IMR-90 (cell line): ENCODE measurements around the gene ATG2A. TPM values are rescaled to one million over a fixed set of nuclear protein-coding genes. Genes with fewer than 3 reads are reported as not detected.

Experiments
- ATAC-seq: fragments of 200-7000 bp; cut with Tn5 transposase; 2 replicates; pipeline ENCODE4 v1.9.1; 2020; ENCODE audit warnings: low read depth, mild to moderate bottlenecking, moderate library complexity
- BruUV-seq: library from RNA; stranded (reverse); fragments of 400-500 nt; replicated peaks from 2 replicates; lab custom pipeline; 2021; lab: Mats Ljungman, UMichigan
- CTCF ChIA-PET: fragments of 300-600 bp; formaldehyde crosslinking; extraction: SDS; loops from one replicate; lab custom pipeline; 2021; ENCODE audit warnings: antibody characterized with exemption; lab: Yijun Ruan, JAX
- POLR2A ChIA-PET: fragments of 300-600 bp; sonication (Branson Sonifier 250); formaldehyde crosslinking; loops from one replicate; lab custom pipeline; 2022; ENCODE audit warnings: antibody characterized with exemption; ENCODE audit not compliant: unreplicated experiment; lab: Charles Lee
- DNase-seq: peaks from one replicate; pipeline ENCODE4 v3.0.0; 2013
- H2AFZ ChIP-seq: replicated peaks from 2 replicates; pipeline ENCODE3; 2013; ENCODE audit warnings: low read length, mild to moderate bottlenecking; ENCODE audit not compliant: poor library complexity
- H2AK5ac ChIP-seq: 2 replicates; pipeline ENCODE4 v1.6.1; 2013; ENCODE audit warnings: low read depth, low read length, inconsistent platforms
- H2AK9ac ChIP-seq: replicated peaks from 2 replicates; pipeline ENCODE3; 2013; ENCODE audit warnings: mild to moderate bottlenecking, low read depth, low read length, moderate library complexity; ENCODE audit not compliant: poor library complexity
- H2BK120ac ChIP-seq: 2 replicates; pipeline ENCODE4 v1.6.1; 2013; ENCODE audit warnings: low read depth, low read length, inconsistent platforms
- H2BK15ac ChIP-seq: 3 replicates; pipeline ENCODE4 v1.6.1; 2013; ENCODE audit warnings: low read depth, low read length, inconsistent platforms
- H2BK20ac ChIP-seq: 2 replicates; pipeline ENCODE4 v1.6.1; 2013; ENCODE audit warnings: low read depth, mild to moderate bottlenecking, inconsistent platforms, low read length, moderate library complexity
- H2BK5ac ChIP-seq: 2 replicates; pipeline ENCODE4 v1.6.1; 2013; ENCODE audit warnings: mild to moderate bottlenecking, low read depth, low read length, inconsistent platforms; ENCODE audit not compliant: poor library complexity, severe bottlenecking
- H3K14ac ChIP-seq: replicated peaks from 2 replicates; pipeline ENCODE4 v1.6.1; 2013; ENCODE audit warnings: low read depth, low read length, inconsistent platforms
- H3K18ac ChIP-seq: 2 replicates; pipeline ENCODE4 v1.6.1; 2013; ENCODE audit warnings: low read depth, low read length, control low read depth
- H3K23ac ChIP-seq: 2 replicates; pipeline ENCODE4 v1.6.1; 2013; ENCODE audit warnings: low read depth, low read length, inconsistent platforms
- H3K27ac ChIP-seq: 2 replicates; pipeline ENCODE4 v1.5.1; 2013; ENCODE audit warnings: mild to moderate bottlenecking, control low read depth, low read length; ENCODE audit not compliant: insufficient read depth
- H3K27me3 ChIP-seq: 2 replicates; pipeline ENCODE4 v1.6.1; 2013; ENCODE audit warnings: low read length; ENCODE audit not compliant: control insufficient read depth, insufficient read depth
- H3K36me3 ChIP-seq: 2 replicates; pipeline ENCODE4 v1.6.1; 2013; ENCODE audit warnings: low read length, mixed read lengths; ENCODE audit not compliant: control insufficient read depth, insufficient read depth
- H3K4ac ChIP-seq: 2 replicates; pipeline ENCODE4 v1.6.1; 2013; ENCODE audit warnings: low read depth, low read length, inconsistent platforms
- H3K4me1 ChIP-seq: 2 replicates; pipeline ENCODE4 v1.6.1; 2013; ENCODE audit warnings: low read length, mixed read lengths; ENCODE audit not compliant: control insufficient read depth, insufficient read depth
- H3K4me2 ChIP-seq: 2 replicates; pipeline ENCODE4 v1.6.1; 2013; ENCODE audit warnings: low read depth, mild to moderate bottlenecking, control low read depth, low read length, moderate library complexity
- H3K4me3 ChIP-seq: 2 replicates; pipeline ENCODE4 v1.5.1; 2013; ENCODE audit warnings: low read depth, mild to moderate bottlenecking, control low read depth, low read length, moderate library complexity; ENCODE audit not compliant: insufficient read depth
- H3K56ac ChIP-seq: 2 replicates; pipeline ENCODE4 v1.6.1; 2013; ENCODE audit warnings: low read length, inconsistent platforms; ENCODE audit not compliant: insufficient read depth; ENCODE audit errors: extremely low read depth
- H3K79me1 ChIP-seq, 2 experiments: 2 replicates each; pipeline ENCODE4 v1.6.1; 2013; ENCODE audit warnings: low read length in 2 of 2, inconsistent platforms in 1 of 2, low read depth in 1 of 2
- H3K9ac ChIP-seq: 2 replicates; pipeline ENCODE4 v1.6.1; 2013; ENCODE audit warnings: low read depth, low read length, control low read depth
- H3K9me1 ChIP-seq: 2 replicates; pipeline ENCODE4 v1.6.1; 2013; ENCODE audit warnings: low read length, inconsistent platforms; ENCODE audit not compliant: insufficient read depth
- H3K9me3 ChIP-seq: 2 replicates; pipeline ENCODE4 v1.6.1; 2013; ENCODE audit warnings: low read length; ENCODE audit not compliant: control insufficient read depth, insufficient read depth
- H4K20me1 ChIP-seq: 2 replicates; pipeline ENCODE4 v1.6.1; 2013; ENCODE audit warnings: low read length, inconsistent platforms; ENCODE audit not compliant: insufficient read depth
- H4K5ac ChIP-seq: 2 replicates; pipeline ENCODE4 v1.6.1; 2013; ENCODE audit warnings: mild to moderate bottlenecking, low read depth, low read length, control low read depth
- H4K8ac ChIP-seq, 2 experiments: 2 replicates each; pipeline ENCODE4 v1.6.1; 2013; ENCODE audit warnings: low read depth in 2 of 2, low read length in 2 of 2, control low read depth in 1 of 2, inconsistent platforms in 1 of 2
- H4K91ac ChIP-seq: 2 replicates; pipeline ENCODE4 v1.6.1; 2013; ENCODE audit warnings: low read depth, low read length, inconsistent platforms; ENCODE audit not compliant: insufficient read depth
- BHLHE40 ChIP-seq: fragments of 150-350 bp; IDR thresholded peaks from 2 replicates; pipeline ENCODE4 v1.6.1; 2016; ENCODE audit warnings: mild to moderate bottlenecking, low read depth, low read length
- CEBPB ChIP-seq: IDR thresholded peaks from 2 replicates; pipeline ENCODE4 v1.6.1; 2012; ENCODE audit warnings: low read depth, low read length, improper control_type of control experiment
- CTCF ChIP-seq: conservative IDR thresholded peaks from 2 replicates; pipeline ENCODE4 v1.5.1; 2012; ENCODE audit warnings: mild to moderate bottlenecking, low read depth, low read length, improper control_type of control experiment
- ELK1 ChIP-seq: fragments of 150-350 bp; IDR thresholded peaks from 2 replicates; pipeline ENCODE4 v1.6.1; 2016; ENCODE audit warnings: low read depth, mild to moderate bottlenecking, low read length, moderate library complexity, borderline replicate concordance
- MAZ ChIP-seq: IDR thresholded peaks from 2 replicates; pipeline ENCODE4 v1.6.1; 2012; ENCODE audit warnings: low read depth, mild to moderate bottlenecking, low read length, improper control_type of control experiment, moderate library complexity, borderline replicate concordance
- MXI1 ChIP-seq: IDR thresholded peaks from 2 replicates; pipeline ENCODE4 v1.6.1; 2012; ENCODE audit warnings: low read depth, mild to moderate bottlenecking, low read length, moderate library complexity, borderline replicate concordance
- NFE2L2 ChIP-seq: fragments of 150-350 bp; IDR thresholded peaks from 2 replicates; pipeline ENCODE4 v1.6.1; 2016; ENCODE audit warnings: low read depth, mild to moderate bottlenecking, low read length
- POLR2A ChIP-seq: IDR thresholded peaks from 2 replicates; pipeline ENCODE4 v1.6.1; 2012; ENCODE audit warnings: mild to moderate bottlenecking, low read depth, low read length
- RAD21 ChIP-seq: IDR thresholded peaks from 2 replicates; pipeline ENCODE4 v1.6.1; 2012; ENCODE audit warnings: low read length, improper control_type of control experiment
- RCOR1 ChIP-seq: IDR thresholded peaks from 2 replicates; pipeline ENCODE4 v1.6.1; 2012; ENCODE audit warnings: mild to moderate bottlenecking, low read length, improper control_type of control experiment; ENCODE audit not compliant: insufficient replicate concordance
- RFX5 ChIP-seq: IDR thresholded peaks from 2 replicates; pipeline ENCODE4 v1.8.0; 2012; ENCODE audit warnings: low read depth, mild to moderate bottlenecking, low read length, moderate library complexity
- SMC3 ChIP-seq: fragments of 150-350 bp; IDR thresholded peaks from 2 replicates; pipeline ENCODE4 v1.6.1; 2016; ENCODE audit warnings: low read depth, mild to moderate bottlenecking, antibody characterized with exemption, low read length, moderate library complexity
- WGBS, 2 experiments: methylation state at CpG; one replicate each; pipeline versions ENCODE4 v1.1.5 to v1.1.7; 2013; ENCODE audit warnings: missing lambda C conversion rate in 2 of 2; ENCODE audit not compliant: insufficient read length in 1 of 2; ENCODE audit errors: extremely low coverage in 2 of 2; 5-methylcytosine and 5-hydroxymethylcytosine counted together
- dilution Hi-C: fragments of 300-500 bp; cut with HindIII; formaldehyde crosslinking; loops from one replicate; pipeline ENCODE4 v1.14.3; 2018; ENCODE audit warnings: low sequenced_read_pairs; ENCODE audit not compliant: unreplicated experiment
- in situ Hi-C: fragments of 300-500 bp; cut with MboI; formaldehyde crosslinking; loops from 3 replicates; pipeline ENCODE4 v1.14.3; 2019; ENCODE audit warnings: low sequenced_read_pairs, inconsistent platforms, mixed read lengths
- intact Hi-C: fragments of 100-400 bp; cut with micrococcal nuclease; formaldehyde crosslinking; loops from 2 replicates; pipeline ENCODE4 v1.10.0; 2022
- polyA plus RNA-seq, 3 experiments: library from polyadenylated mRNA; depleted of rRNA; stranded (reverse); fragments of >200 nt; gene quantifications; 2 replicates each; pipeline ENCODE4 v1.2.3, GENCODE V29; 2012; ENCODE audit warnings: low replicate concordance in 1 of 3
- total RNA-seq: library from RNA; depleted of rRNA; stranded (reverse); fragments of >200 nt; gene quantifications from 2 replicates; pipeline ENCODE4 v1.2.3, GENCODE V29; 2012
- TF ChIP-seq, protein P1 (sequence below): fragments of 150-350 bp; IDR thresholded peaks from 2 replicates; pipeline ENCODE4 v1.6.1; 2017; ENCODE audit warnings: mild to moderate bottlenecking, antibody characterized with exemption, low read length, low read depth

Gene ATG2A
- total and polyA plus RNA-seq, 2 of the 4 experiments (the other 2 are of a cell fraction), result 3.2 to 10.5 TPM

DNA sequence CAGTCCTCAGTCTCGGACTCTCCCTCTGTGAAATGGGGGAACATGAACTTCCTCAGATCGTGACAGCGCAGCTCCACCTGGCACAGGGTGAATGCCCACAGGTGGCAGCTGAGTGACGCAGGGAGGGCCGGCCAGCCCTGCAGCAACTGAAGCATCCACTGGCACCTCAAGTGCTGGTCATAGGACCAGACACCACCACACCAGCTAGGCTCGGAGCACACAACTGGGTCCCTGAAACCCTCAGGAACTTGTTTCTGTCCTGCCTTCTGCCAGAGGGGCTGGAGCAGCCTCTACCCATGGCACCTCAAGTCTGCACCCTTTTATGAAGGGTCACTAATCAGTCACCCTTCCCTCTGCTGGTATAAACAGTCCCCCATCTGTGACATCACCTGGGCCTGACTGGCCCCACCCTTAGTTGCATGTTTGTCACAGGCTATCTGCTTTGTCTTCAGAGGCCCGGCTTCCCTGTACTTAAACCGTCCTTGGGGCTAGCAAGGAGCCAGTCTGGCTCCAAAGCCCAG, 65.1 kb downstream of the ATG2A start:
- WGBS, 2 experiments, result 86% methylated on average over 5 of the region's 8 CpGs; no CpG with 5 or more reads in 1 of the 2 experiments
- Histone ChIP-seq H3K9ac (no peak overlapping the region), H2BK20ac (no peak overlapping the region), H3K9me1 (peaks cover 25% of the 10 kb centered on the region), H3K36me3 (peaks cover 30% of the 10 kb centered on the region), H2AK5ac (peak overlapping the region; percentile 75), H3K56ac (no peak overlapping the region), H3K4me3 (no peak overlapping the region), H4K8ac (no peak overlapping the region), H3K9me3 (no peaks in the 10 kb centered on the region), H2BK120ac (no peak overlapping the region), H3K4me1 (peaks cover 38% of the 10 kb centered on the region), H3K4ac (0 out of 2 replicates have a peak overlapping the region, but pooled peaks have one; percentile 28), H4K5ac (no peak overlapping the region), H2BK5ac (peak overlapping the region; percentile 28), H2AK9ac (peak overlapping the region; percentile 55), H3K79me1 (peaks cover 16 to 74% of the 10 kb centered on the region in 2 experiments), H3K23ac (no peak overlapping the region), H3K14ac (no peak overlapping the region), H4K91ac (no peak overlapping the region), H2AFZ (no peak overlapping the region), H3K27ac (no peak overlapping the region), H3K27me3 (no peaks in the 10 kb centered on the region), H3K4me2 (no peak overlapping the region), H3K18ac (no peak overlapping the region), H2BK15ac (no peak overlapping the region), H4K20me1 (peaks cover 5% of the 10 kb centered on the region; the same call in 1 of the 2 replicates)
- TF ChIP-seq BHLHE40 (no peak), RCOR1 (no peak), MAZ (no peak), ELK1 (no peak), POLR2A (no peak), RFX5 (no peak), CEBPB (no peak), CTCF (no peak), NFE2L2 (no peak), RAD21 (no peak), SMC3 (no peak), MXI1 (no peak)
- TF ChIP-seq, protein P1, sequence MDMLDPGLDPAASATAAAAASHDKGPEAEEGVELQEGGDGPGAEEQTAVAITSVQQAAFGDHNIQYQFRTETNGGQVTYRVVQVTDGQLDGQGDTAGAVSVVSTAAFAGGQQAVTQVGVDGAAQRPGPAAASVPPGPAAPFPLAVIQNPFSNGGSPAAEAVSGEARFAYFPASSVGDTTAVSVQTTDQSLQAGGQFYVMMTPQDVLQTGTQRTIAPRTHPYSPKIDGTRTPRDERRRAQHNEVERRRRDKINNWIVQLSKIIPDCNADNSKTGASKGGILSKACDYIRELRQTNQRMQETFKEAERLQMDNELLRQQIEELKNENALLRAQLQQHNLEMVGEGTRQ, result no peak
- ChIA-PET CTCF (interaction anchor here (1.4 kb wide), 1 partner anchor 36 kb away, joined by 3 read pairs; no protein-coding TSS in a partner anchor), POLR2A (no interaction called here)
- in situ Hi-C loops (no loop called here), intact Hi-C loops (no loop called here), dilution Hi-C loops (no loop called here)
- DNase-seq (no peak), ATAC-seq (no peak)
- no TSS peak for BruUV-seq
